HPDE6-E6E7 (cell line): ENCODE results near the gene ZBTB7C.

Source experiments
- DNase-seq: peaks from one replicate; pipeline ENCODE4 v3.0.0; 2011; ENCODE audit warnings: missing footprints; ENCODE audit errors: extremely low spot score

Gene ZBTB7C

GRCh38 chr18:48217258-48218250, 191.6 kb downstream of the ZBTB7C start:
- no peak for DNase-seq

GRCh38 chr18:48216639-48217257, 192.4 kb downstream of the ZBTB7C start:
- DNase-seq = no peak

- no peak for DNase-seq
Measured at GRCh38 chr18:48215876-48216638, 193.1 kb downstream of the ZBTB7C start.

- DNase-seq = no peak
Measured at GRCh38 chr18:48213791-48214190, 195.4 kb downstream of the ZBTB7C start.

GRCh38 chr18:48208432-48209140, 200.6 kb downstream of the ZBTB7C start:
- no peak for DNase-seq

GRCh38 chr18:48207733-48208132, 201.4 kb downstream of the ZBTB7C start:
- DNase-seq = no peak

GRCh38 chr18:48206887-48207286, 202.3 kb downstream of the ZBTB7C start:
- no peak for DNase-seq

- no peak for DNase-seq
Measured at GRCh38 chr18:48203961-48204666, 205.1 kb downstream of the ZBTB7C start.

GRCh38 chr18:48203288-48203945, 205.8 kb downstream of the ZBTB7C start:
- no peak for DNase-seq

- DNase-seq = no peak
Measured at GRCh38 chr18:48202350-48203260, 206.6 kb downstream of the ZBTB7C start.

GRCh38 chr18:48202006-48202348, 207.2 kb downstream of the ZBTB7C start:
- no peak for DNase-seq

GRCh38 chr18:48201337-48202005, 207.7 kb downstream of the ZBTB7C start:
- DNase-seq = no peak

GRCh38 chr18:48200631-48201336, 208.4 kb downstream of the ZBTB7C start:
- DNase-seq = no peak

GRCh38 chr18:48199399-48199798, 209.8 kb downstream of the ZBTB7C start:
- no peak for DNase-seq

GRCh38 chr18:48197819-48198218, 211.4 kb downstream of the ZBTB7C start:
- no peak for DNase-seq

GRCh38 chr18:48195787-48196186, 213.4 kb downstream of the ZBTB7C start:
- no peak for DNase-seq

- no peak for DNase-seq
Measured at GRCh38 chr18:48194591-48195181, 214.5 kb downstream of the ZBTB7C start.
